H1 (cell line): ENCODE results near the gene STAG2.

ENCODE experiments used
- CHD1 ChIP-seq: IDR thresholded peaks from 2 replicates; pipeline ENCODE4 v1.6.1; 2012; ENCODE audit warnings: low read depth, low read length, improper control_type of control experiment
- EZH2 ChIP-seq: fragments of 200-600 bp; sonication (generic); IDR thresholded peaks from 2 replicates; pipeline ENCODE4 v1.7.1; 2012; ENCODE audit warnings: low read depth, mild to moderate bottlenecking, moderate library complexity, low read length, inconsistent platforms; ENCODE audit not compliant: severe bottlenecking
- GABPA ChIP-seq: IDR thresholded peaks from 2 replicates; pipeline ENCODE4 v1.6.1; 2011; ENCODE audit warnings: mild to moderate bottlenecking, low read length, moderate library complexity, borderline replicate concordance; ENCODE audit not compliant: insufficient read depth
- POLR2AphosphoS5 ChIP-seq: IDR thresholded peaks from 2 replicates; pipeline ENCODE4 v1.6.1; 2011; ENCODE audit warnings: low read depth, low read length
- RAD21 ChIP-seq, 2 experiments: IDR thresholded peaks in 1 of 2; conservative IDR thresholded peaks in 1 of 2; 2 replicates each; pipeline ENCODE4 v1.6.1; 2011; ENCODE audit warnings: low read depth in 2 of 2, low read length in 2 of 2, improper control_type of control experiment in 1 of 2, inconsistent platforms in 1 of 2, mild to moderate bottlenecking in 1 of 2, moderate library complexity in 1 of 2
- TBP ChIP-seq: IDR thresholded peaks from 2 replicates; pipeline ENCODE4 v1.6.1; 2011; ENCODE audit warnings: low read depth, low read length, improper control_type of control experiment
- TCF12 ChIP-seq: IDR thresholded peaks from 2 replicates; pipeline ENCODE4 v1.6.1; 2011; ENCODE audit warnings: low read depth, mild to moderate bottlenecking, low read length
- TF ChIP-seq, protein P1 (sequence below), 3 experiments: IDR thresholded peaks; 1 replicate in 2 of 3; 2 replicates in 1 of 3; pipeline versions ENCODE4 v1.5.1 to v1.6.1; 2011; ENCODE audit warnings: low read length in 3 of 3, mild to moderate bottlenecking in 3 of 3, inconsistent platforms in 2 of 3, low read depth in 1 of 3, moderate library complexity in 1 of 3; ENCODE audit not compliant: insufficient read depth in 1 of 3; ENCODE audit errors: control extremely low read depth in 1 of 3

DNA sequence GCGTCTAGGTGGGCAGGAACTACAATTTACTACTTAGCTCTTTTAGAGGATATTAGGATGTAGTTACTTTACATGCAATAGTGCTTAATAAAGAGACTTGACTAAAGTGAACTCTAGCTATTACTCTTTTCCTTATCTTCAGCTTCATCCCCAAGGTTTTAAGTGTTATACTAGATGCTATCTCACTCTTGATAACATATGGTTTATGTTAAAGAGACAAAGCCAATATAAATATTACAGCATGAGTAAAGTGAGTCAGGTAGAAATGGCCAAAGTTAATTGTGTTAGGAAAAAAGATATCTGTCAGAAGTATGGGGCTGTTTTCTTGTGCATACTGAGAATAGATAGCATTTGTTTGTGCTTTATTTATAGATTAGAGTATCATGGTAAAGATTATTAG is 80.5 kb downstream of the STAG2 start:
- no peak for TF ChIP-seq CHD1
- TF ChIP-seq EZH2 = no peak
- no peak for TF ChIP-seq TCF12
- TF ChIP-seq, protein P1, sequence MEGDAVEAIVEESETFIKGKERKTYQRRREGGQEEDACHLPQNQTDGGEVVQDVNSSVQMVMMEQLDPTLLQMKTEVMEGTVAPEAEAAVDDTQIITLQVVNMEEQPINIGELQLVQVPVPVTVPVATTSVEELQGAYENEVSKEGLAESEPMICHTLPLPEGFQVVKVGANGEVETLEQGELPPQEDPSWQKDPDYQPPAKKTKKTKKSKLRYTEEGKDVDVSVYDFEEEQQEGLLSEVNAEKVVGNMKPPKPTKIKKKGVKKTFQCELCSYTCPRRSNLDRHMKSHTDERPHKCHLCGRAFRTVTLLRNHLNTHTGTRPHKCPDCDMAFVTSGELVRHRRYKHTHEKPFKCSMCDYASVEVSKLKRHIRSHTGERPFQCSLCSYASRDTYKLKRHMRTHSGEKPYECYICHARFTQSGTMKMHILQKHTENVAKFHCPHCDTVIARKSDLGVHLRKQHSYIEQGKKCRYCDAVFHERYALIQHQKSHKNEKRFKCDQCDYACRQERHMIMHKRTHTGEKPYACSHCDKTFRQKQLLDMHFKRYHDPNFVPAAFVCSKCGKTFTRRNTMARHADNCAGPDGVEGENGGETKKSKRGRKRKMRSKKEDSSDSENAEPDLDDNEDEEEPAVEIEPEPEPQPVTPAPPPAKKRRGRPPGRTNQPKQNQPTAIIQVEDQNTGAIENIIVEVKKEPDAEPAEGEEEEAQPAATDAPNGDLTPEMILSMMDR (IDR thresholded peaks at IDR 0.05; ENCODE audit: control extremely low read depth in 1 of 3, insufficient read depth in 1 of 3, low read depth in 1 of 3, low read length in 3 of 3) = no peak
- no peak for TF ChIP-seq POLR2AphosphoS5
- TF ChIP-seq TBP = no peak
- no peak for TF ChIP-seq RAD21 (IDR thresholded peaks at IDR 0.05 in 1 of 2, conservative IDR thresholded peaks at IDR 0.05 in 1 of 2; ENCODE audit: low read depth in 2 of 2, low read length in 2 of 2)
- no peak for TF ChIP-seq GABPA
